Measurements from ENCODE around the gene DDX23. TPM values are rescaled to one million over a fixed set of nuclear protein-coding genes. Genes with fewer than 3 reads are reported as not detected.

Gene DDX23
- total RNA-seq, result 100 to 1,000 TPM; 135 to 162 TPM

DNA sequence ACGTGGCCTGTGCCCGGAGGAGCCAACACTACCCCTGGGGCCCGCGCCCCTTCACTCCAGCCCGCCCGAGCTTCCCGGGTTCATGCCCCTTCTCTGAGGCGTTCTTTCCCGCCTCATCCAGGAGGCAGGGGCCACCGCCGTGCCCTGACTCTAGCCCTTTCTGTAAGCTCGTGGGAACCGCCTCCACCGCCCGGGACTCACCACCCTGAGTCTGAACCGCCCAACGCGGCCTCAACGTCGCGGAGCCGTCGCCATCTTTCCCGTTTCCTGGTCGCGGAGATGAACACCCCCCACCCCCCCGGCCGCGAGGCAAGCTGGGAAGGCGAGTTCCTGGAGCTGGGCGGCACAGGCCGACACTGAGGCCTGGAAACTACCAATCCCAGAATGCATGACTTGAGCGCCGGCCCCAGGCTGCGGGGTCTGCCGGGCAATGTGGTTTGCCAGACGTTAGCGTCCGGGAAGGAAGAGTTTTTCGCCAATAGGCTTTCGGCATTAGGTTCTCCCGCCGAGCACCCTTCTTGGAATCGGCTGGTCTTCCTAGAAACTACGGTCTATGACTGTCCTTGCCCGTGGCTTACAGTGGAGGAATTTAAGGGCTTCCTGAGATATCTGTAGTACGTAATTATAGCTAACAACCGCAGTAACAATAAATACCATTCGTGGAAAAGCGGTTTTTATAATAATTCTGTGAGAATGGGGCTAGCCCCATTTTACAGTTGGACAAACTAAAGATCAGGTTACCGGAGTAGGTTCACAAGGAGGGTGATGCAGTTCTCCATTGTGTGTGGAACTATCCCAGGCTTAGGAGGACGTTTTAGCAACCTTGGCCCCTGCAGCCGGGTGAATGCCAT, at the start of gene DDX23:
Gene DDX23 (minus strand): TSS at position 281 of the 851 bp plus-strand sequence. CDS start 6,381 bp downstream, outside the sequence.
- Mint-ChIP-seq H3K27ac (peak within 1 kb of the TSS; percentile 92), H3K27me3 (no peaks in the 10 kb centered on the region), H3K4me3 (peak within 1 kb of the TSS; percentile 85), H3K4me1 (peaks cover 29% of the 10 kb centered on the region), H3K36me3 (peaks cover 15% of the 10 kb centered on the region), H3K9me3 (no peaks in the 10 kb centered on the region)
- DNase-seq (peak; percentile 87), ATAC-seq (ENCODE audit: low read depth) (peak; percentile 95)
- POLR2A ChIA-PET, result interaction anchor here (0.6 to 3.3 kb wide), 33 partner anchors 8 to 889 kb away, joined by 3 to 25 read pairs (median 4); partner anchors contain the start of genes ARF3, CCNT1, DDN and FKBP11

DNA sequence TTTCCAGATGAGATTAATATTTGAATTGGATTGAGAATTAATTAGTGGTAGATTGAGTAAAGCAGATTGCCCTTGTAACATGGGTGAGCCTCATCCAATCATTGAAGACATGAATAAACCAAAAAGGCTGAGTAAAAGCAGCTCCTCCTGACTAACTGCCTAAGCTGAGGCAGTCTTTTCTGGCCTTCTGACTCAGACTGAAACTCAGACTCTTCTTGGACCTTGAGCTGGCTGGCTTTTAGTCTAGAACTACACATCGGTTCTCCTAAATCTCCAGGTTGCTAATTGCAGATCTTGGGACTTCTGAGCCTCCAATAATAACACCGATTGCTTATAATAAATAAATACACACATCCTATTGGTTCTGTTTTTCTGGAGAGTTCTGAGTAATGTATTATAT, 49.3 kb upstream of the DDX23 start:
- H3K4me1 Mint-ChIP-seq, result peaks cover 13% of the 10 kb centered on the region
- H3K36me3 Mint-ChIP-seq, result no peaks in the 10 kb centered on the region
- H3K9me3 Mint-ChIP-seq, result no peaks in the 10 kb centered on the region
- H3K27me3 Mint-ChIP-seq, result peaks cover 12% of the 10 kb centered on the region
- H3K4me3 Mint-ChIP-seq, result no peak overlapping the region
- POLR2A ChIA-PET, result interaction anchor here (0.6 kb wide), 1 partner anchor 87 kb away, joined by 3 read pairs; no protein-coding TSS in a partner anchor
- ATAC-seq (ENCODE audit: low read depth) (no peak), DNase-seq (no peak)
- no peak overlapping the region for H3K27ac Mint-ChIP-seq

DNA sequence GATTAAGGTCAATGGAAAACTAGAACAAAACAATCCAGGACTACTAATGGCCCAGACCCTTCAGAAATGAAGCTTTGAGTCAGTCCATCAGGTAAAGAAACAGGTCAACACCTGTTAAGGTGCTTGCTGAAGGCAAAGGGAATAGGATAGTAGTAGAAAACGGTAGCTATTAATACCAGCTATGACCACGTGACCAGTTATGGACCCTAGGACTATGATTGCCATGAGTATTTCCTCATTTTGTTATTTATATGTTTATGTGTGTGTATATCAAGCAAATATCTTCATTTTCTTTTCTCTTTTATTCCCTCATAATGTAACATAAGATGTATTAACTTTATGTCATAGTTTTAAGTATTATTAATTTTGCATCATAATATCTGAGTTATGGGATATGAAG, 47.7 kb upstream of the DDX23 start:
- DNase-seq (no peak), ATAC-seq (ENCODE audit: low read depth) (no peak)
- H3K27ac Mint-ChIP-seq, result no peak overlapping the region
- no peak overlapping the region for H3K4me3 Mint-ChIP-seq
- no peaks in the 10 kb centered on the region for H3K9me3 Mint-ChIP-seq
- H3K36me3 Mint-ChIP-seq, result no peaks in the 10 kb centered on the region
- peaks cover 16% of the 10 kb centered on the region for H3K27me3 Mint-ChIP-seq
- H3K4me1 Mint-ChIP-seq, result peaks cover 13% of the 10 kb centered on the region
- POLR2A ChIA-PET, result interaction anchor here (0.5 to 0.9 kb wide), 2 partner anchors 47 to 67 kb away, joined by 3 to 4 read pairs; partner anchors contain the start of gene DDX23

DNA sequence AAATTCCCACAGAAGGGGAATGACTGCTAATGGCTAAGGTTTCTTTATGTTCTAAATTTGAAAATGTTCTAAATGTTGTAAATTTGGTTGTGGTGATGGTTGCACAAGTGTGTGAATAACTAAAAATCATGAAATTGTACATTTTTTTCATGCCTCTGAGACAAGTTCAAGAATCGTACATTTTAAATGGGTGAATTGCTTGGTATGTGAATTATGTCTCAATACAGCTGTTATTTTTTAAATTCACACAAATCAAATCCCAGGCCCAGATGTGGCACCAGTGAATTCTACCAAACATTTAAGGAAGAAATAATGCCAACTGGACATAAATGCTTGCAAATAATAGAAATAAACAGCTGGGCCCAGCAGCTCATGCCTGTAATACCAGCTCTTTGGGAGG, 42.3 kb upstream of the DDX23 start:
- no peaks in the 10 kb centered on the region for H3K36me3 Mint-ChIP-seq
- DNase-seq (no peak), ATAC-seq (ENCODE audit: low read depth) (no peak)
- no peak overlapping the region for H3K4me3 Mint-ChIP-seq
- H3K27me3 Mint-ChIP-seq, result peaks cover 35% of the 10 kb centered on the region
- H3K27ac Mint-ChIP-seq, result no peak overlapping the region
- POLR2A ChIA-PET, result no interaction called here
- peaks cover 7% of the 10 kb centered on the region for H3K4me1 Mint-ChIP-seq
- no peaks in the 10 kb centered on the region for H3K9me3 Mint-ChIP-seq

DNA sequence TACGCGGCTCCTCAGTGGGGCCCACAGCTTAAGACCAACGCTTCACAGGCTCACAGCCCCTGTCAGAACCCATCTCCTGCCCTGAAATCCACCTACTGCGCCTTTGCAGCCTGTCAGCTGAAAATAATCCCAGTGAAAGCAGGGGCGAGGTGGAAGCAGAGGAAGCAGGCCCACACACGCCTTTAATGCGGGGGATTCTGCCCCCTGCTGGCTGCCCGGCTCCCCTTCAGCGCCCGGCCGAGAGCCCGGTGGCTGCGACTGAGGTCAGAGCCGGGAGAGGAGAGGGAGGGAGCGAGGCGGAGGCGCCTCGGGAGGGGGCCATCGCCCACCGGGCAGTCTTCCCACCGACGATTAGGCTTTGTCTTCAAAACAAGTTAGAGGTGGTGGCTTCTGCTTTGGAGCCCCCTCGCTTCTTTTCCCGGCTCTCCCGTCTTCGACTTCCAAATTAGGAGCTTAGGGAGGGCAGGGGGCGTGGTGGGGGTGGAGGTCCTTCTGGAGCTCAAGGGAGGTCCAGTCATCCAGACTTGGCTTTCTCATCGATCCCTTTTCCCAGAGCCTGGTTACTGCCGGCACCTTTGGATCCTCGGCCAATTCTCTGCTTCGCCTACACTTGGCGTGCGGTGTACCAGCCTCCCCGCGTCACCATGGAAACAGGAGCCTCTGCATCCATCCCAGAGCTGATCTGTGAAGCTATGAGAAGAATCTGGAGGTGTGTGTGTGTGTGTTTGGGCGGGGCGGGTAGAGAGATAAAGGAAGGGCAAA, 38.9 kb upstream of the DDX23 start:
- Mint-ChIP-seq H3K4me3 (peak overlapping the region; percentile 37), H3K27me3 (peaks cover 25% of the 10 kb centered on the region), H3K4me1 (peaks cover 8% of the 10 kb centered on the region), H3K9me3 (no peaks in the 10 kb centered on the region), H3K27ac (peak overlapping the region; percentile 15), H3K36me3 (no peaks in the 10 kb centered on the region)
- POLR2A ChIA-PET, result interaction anchor here (0.7 to 2.2 kb wide), 4 partner anchors 26 to 81 kb away, joined by 3 to 22 read pairs (median 4); partner anchors contain the start of genes DDX23 and WNT10B
- peak; percentile 86 for DNase-seq
- peak; percentile 99 for ATAC-seq (ENCODE audit: low read depth)

DNA sequence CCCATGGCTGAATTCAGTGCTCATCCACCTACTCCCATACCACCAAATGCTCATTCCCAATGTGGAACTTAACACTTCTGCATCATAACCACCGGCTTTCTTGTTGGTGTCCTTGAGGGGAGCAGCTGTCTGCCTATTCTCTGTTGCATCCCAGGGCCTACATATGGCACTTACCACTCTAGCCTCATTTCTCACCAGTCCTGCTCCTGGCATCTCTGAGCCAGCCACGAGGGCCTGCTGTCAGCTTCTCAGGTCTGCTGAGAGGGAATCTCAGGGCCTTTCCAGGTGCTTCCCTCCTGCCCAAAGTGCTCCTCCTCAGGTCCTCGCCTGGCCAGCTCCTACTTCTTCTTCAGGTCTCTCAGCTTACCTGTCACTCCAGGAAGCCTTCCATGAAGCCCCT, 37.7 kb upstream of the DDX23 start:
- Mint-ChIP-seq H3K4me1 (peaks cover 8% of the 10 kb centered on the region), H3K4me3 (no peak overlapping the region), H3K9me3 (no peaks in the 10 kb centered on the region), H3K27ac (no peak overlapping the region), H3K27me3 (peaks cover 23% of the 10 kb centered on the region), H3K36me3 (no peaks in the 10 kb centered on the region)
- POLR2A ChIA-PET, result interaction anchor here (1.3 to 2.2 kb wide), 3 partner anchors 9 to 37 kb away, joined by 3 to 22 read pairs (median 3); partner anchors contain the start of gene DDX23
- no peak for ATAC-seq (ENCODE audit: low read depth)
- no peak for DNase-seq

DNA sequence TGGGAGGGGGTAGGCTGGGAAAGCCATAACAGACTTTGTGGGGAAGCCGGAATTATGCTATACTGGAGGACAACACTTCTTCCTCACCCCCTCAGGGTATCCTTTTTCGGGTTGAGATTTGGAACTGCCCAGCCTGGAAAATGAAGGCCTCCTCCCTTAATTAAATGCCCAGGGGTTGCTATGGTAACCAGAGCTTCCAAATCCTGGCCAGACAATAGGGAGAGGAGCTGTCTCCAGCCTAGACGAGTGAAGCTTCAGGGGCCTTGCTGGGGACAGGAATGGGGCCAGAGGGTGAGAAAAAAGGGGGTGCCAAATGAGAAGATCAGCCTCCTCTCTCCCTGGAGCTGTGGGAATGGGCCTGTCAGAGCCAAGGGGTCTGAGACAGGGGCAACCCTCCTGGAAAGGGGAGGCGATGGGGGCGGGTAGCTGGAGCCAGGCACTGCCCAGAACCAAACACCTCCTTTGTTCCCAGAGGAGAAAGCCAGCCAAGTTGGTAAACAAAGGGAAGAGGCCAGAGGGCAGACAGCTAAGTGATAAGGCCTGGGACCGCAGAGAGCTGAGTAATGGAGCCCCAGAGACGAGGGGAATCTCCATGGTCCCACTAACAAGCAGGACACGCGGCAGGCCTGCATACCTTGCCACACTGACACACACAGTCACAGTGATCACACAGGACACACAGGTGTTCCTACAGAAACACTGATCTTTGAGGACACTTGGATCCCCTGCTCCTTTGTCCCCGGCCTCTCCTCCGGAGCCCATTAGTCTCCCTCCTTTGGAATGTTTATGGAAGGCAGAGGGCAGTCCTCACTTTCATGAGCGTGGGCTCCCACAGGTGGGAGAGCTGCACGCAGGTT, 31.6 kb upstream of the DDX23 start:
- Mint-ChIP-seq H3K4me1 (peaks cover 9% of the 10 kb centered on the region), H3K27ac (no peak overlapping the region), H3K27me3 (peaks cover 42% of the 10 kb centered on the region), H3K9me3 (no peaks in the 10 kb centered on the region), H3K36me3 (no peaks in the 10 kb centered on the region), H3K4me3 (no peak overlapping the region)
- POLR2A ChIA-PET, result interaction anchor here (1.7 kb wide), 1 partner anchor 32 kb away, joined by 5 read pairs; the partner anchor contains the start of gene DDX23
- DNase-seq (no peak), ATAC-seq (ENCODE audit: low read depth) (no peak)

DNA sequence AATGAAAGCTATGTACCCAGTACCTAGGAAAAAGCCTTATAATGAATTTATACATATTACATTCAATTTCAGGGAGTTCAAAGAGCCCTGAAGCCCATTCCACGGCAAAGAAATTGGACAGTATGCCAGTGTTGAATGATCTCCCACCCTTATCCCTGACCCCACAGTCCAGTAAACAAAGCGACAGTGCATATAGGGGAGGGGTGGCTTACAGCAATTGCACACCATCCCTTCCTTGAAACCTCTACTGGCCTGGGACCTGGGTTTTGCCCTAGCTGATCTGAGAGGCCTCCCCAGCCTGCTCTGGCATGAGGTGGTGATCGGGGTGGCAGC, 31.0 kb upstream of the DDX23 start:
- no peak for ATAC-seq (ENCODE audit: low read depth)
- POLR2A ChIA-PET, result interaction anchor here (1.7 kb wide), 1 partner anchor 31 kb away, joined by 5 read pairs; the partner anchor contains the start of gene DDX23
- Mint-ChIP-seq H3K36me3 (no peaks in the 10 kb centered on the region), H3K4me1 (peaks cover 9% of the 10 kb centered on the region), H3K9me3 (no peaks in the 10 kb centered on the region), H3K4me3 (no peak overlapping the region), H3K27ac (no peak overlapping the region), H3K27me3 (peaks cover 45% of the 10 kb centered on the region)
- DNase-seq, result no peak

DNA sequence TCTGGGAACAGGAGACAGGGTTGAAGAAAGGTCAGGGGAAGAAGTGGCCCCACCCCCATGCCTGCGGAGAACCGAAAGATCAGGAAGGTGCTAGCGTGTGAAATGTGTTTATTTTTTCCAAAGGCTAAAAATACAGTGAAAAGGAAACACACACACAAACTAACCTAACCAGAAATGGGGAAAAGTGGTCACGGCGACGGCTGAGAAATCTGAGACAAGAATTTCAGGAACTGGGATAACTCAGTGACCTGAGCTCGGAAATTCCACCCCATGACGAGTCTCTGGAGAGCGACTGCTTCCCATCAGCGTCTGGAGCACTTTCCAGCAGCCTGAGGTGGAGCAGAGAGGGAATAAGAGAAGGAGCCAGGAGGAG, 30.3 kb upstream of the DDX23 start:
- POLR2A ChIA-PET, result interaction anchor here (0.7 kb wide), 1 partner anchor 10 kb away, joined by 3 read pairs; no protein-coding TSS in a partner anchor
- no peaks in the 10 kb centered on the region for H3K36me3 Mint-ChIP-seq
- H3K27ac Mint-ChIP-seq, result no peak overlapping the region
- H3K4me3 Mint-ChIP-seq, result no peak overlapping the region
- no peaks in the 10 kb centered on the region for H3K9me3 Mint-ChIP-seq
- no peak for ATAC-seq (ENCODE audit: low read depth)
- H3K4me1 Mint-ChIP-seq, result peaks cover 9% of the 10 kb centered on the region
- no peak for DNase-seq
- peaks cover 45% of the 10 kb centered on the region for H3K27me3 Mint-ChIP-seq

DNA sequence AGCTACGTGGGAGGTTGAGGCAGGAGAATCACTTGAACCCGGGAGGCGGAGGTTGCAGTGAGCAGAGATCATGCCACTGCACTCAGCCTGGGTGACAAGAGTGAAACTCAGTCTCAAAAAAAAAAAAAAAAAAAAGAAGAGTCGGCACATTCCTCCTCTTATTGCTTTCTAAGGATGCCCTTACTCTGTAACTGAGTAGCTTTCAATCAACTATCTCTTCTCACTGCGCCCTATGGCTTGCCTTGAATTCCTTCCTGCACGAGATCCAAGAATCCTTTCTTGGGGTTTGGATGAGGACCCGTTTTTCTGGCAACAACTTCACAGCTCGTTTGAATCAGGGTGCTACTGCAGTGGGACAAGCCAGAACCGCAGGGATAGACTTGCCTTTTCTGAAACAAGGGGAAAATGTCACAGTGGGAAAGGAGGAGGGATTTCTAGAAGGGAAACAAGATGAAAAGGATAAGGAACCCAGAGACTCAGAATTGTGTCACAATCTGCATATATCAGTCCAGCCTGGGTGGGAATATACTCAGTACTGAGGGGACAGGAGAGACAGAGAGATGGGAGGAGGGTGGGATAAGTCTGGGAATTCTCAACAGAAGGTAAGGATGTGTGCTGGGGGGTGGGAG, 29.8 kb upstream of the DDX23 start:
- POLR2A ChIA-PET, result interaction anchor here (0.5 to 0.7 kb wide), 2 partner anchors 9 to 30 kb away, joined by 3 to 4 read pairs; no protein-coding TSS in a partner anchor
- DNase-seq (no peak), ATAC-seq (ENCODE audit: low read depth) (no peak)
- Mint-ChIP-seq H3K36me3 (no peaks in the 10 kb centered on the region), H3K27me3 (peaks cover 45% of the 10 kb centered on the region), H3K4me3 (no peak overlapping the region), H3K4me1 (peaks cover 9% of the 10 kb centered on the region), H3K9me3 (no peaks in the 10 kb centered on the region), H3K27ac (no peak overlapping the region)

DNA sequence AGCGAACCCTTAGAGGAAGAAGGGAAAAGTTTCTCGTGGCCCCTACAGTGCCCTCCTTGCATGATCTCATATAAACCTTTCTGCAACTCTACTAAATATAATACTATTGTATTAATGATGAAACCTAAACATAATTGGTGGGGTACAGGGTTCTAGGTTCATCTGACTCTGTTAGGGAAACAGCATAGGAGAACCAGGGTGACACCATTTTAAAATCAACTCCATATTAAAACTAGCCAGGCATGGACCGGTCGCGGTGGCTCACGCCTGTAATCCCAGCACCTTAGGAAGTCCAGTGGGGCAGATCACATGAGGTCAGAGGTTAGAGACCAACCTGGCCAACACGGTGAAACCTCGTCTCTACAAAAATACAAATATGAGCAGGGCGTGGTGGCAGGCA, 28.7 kb upstream of the DDX23 start:
- no peaks in the 10 kb centered on the region for H3K36me3 Mint-ChIP-seq
- no peaks in the 10 kb centered on the region for H3K9me3 Mint-ChIP-seq
- H3K27me3 Mint-ChIP-seq, result peaks cover 45% of the 10 kb centered on the region
- H3K4me1 Mint-ChIP-seq, result peaks cover 7% of the 10 kb centered on the region
- no peak for ATAC-seq (ENCODE audit: low read depth)
- DNase-seq, result no peak
- no peak overlapping the region for H3K27ac Mint-ChIP-seq
- H3K4me3 Mint-ChIP-seq, result no peak overlapping the region
- POLR2A ChIA-PET, result interaction anchor here (1.2 kb wide), 1 partner anchor 9 kb away, joined by 3 read pairs; no protein-coding TSS in a partner anchor

DNA sequence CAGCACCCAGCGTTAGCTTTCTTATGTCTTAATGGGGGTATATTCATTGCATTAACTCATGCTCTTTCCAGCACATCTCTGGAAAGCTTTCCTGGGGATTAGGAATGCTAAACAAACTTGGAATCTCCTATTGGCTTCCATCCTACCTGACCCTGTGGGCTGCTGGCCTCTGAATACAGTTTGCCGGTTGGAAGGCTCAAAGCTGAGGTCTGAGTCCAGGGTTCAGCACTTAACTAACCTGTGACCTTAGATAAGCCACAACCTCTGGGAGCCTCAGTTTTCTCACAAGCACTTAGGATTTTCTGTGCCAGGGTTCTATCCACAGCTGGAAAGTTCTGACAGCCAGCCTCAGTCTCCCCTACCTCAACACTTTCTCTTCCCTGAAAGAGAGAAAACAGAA, 26.6 kb upstream of the DDX23 start:
- POLR2A ChIA-PET, result no interaction called here

More for the DNA sequence above, 26.6 kb upstream of the DDX23 start:
- Mint-ChIP-seq H3K9me3 (no peaks in the 10 kb centered on the region), H3K27ac (no peak overlapping the region), H3K4me1 (peaks cover 7% of the 10 kb centered on the region), H3K27me3 (peaks cover 41% of the 10 kb centered on the region), H3K36me3 (no peaks in the 10 kb centered on the region), H3K4me3 (no peak overlapping the region)
- ATAC-seq (ENCODE audit: low read depth) (no peak), DNase-seq (no peak)
